ENCODE results near the gene GAK. TPM values are rescaled to one million over a fixed set of nuclear protein-coding genes. Genes with fewer than 3 reads are reported as not detected.

GAK gene
- total and polyA plus RNA-seq, 4 donors: 27.4 to 69.7 (median 47.0) TPM

GRCh38 chr4:974668-975067 lies 42.6 kb upstream of the GAK start:
- H3K4me1 ChIP-seq (ENCODE audit: control insufficient read depth in 4 of 4, insufficient read depth in 4 of 4, low read length in 3 of 4): peaks cover 14 to 20% (median 18%) of the 10 kb centered on the region in 4 donors
- H3K9ac ChIP-seq (ENCODE audit: low read depth in 1 of 2, low read length in 2 of 2): no peak overlapping the region
- no peaks in the 10 kb centered on the region for H3K27me3 ChIP-seq (ENCODE audit: control insufficient read depth in 4 of 4, insufficient read depth in 4 of 4, low read length in 3 of 4)
- no peak overlapping the region for H3K27ac ChIP-seq (ENCODE audit: low read depth in 1 of 2, low read length in 2 of 2)
- DNase-seq (ENCODE audit: low spot score): no peak
- H3K36me3 ChIP-seq (ENCODE audit: control insufficient read depth in 4 of 4, insufficient read depth in 3 of 4, low read depth in 1 of 4, low read length in 3 of 4): no peaks in the 10 kb centered on the region
- no peak overlapping the region for H3K4me3 ChIP-seq (ENCODE audit: low read depth in 1 of 3, low read length in 3 of 3)
- 97% methylated on average over 9 of the region's 9 CpGs for WGBS
- TF ChIP-seq HNF4G (IDR thresholded peaks at IDR 0.05): no peak
- TF ChIP-seq CTCF (IDR thresholded peaks at IDR 0.05; ENCODE audit: low read depth, low read length, missing input control): no peak
- no peak for TF ChIP-seq ATF3 (IDR thresholded peaks at IDR 0.05)
- no peak for TF ChIP-seq MAX (IDR thresholded peaks at IDR 0.05)
- no peak for TF ChIP-seq ZBTB33 (IDR thresholded peaks at IDR 0.05)
- TF ChIP-seq NR2F2 (IDR thresholded peaks at IDR 0.05): no peak
- no peak for TF ChIP-seq YY1 (IDR thresholded peaks at IDR 0.05)
- TF ChIP-seq FOXA2 (IDR thresholded peaks at IDR 0.05): no peak
- no peak for TF ChIP-seq FOXA1 (IDR thresholded peaks at IDR 0.05)
- no peak for TF ChIP-seq JUND (IDR thresholded peaks at IDR 0.05)
- no peak for TF ChIP-seq HNF4A (conservative IDR thresholded peaks at IDR 0.05)
- no peak for TF ChIP-seq TAF1 (conservative IDR thresholded peaks at IDR 0.05)
- TF ChIP-seq REST (IDR thresholded peaks at IDR 0.05): no peak
- no peak for TF ChIP-seq SP1 (IDR thresholded peaks at IDR 0.05)
- TF ChIP-seq EGR1 (IDR thresholded peaks at IDR 0.05; ENCODE audit: low read depth in 2 of 2): no peak
- no peak for TF ChIP-seq RXRA (IDR thresholded peaks at IDR 0.05)
- no peak for TF ChIP-seq GABPA (IDR thresholded peaks at IDR 0.05 in 1 of 2, conservative IDR thresholded peaks at IDR 0.05 in 1 of 2)
- H3K9me3 ChIP-seq (ENCODE audit: control insufficient read depth in 4 of 4, low read length in 3 of 4): no peaks in the 10 kb centered on the region
